Stimulated activated naive B cell treated with anti-CD40 and anti-IgM and Interleukin-4, amounts not matched to agents 10 μg/mL and 1 μg/mL and 100 μg/mL, for 72 hours (primary cell): ENCODE data around the gene FDCSP.
A peak's percentile ranks its signal among the peaks of the same experiment; 100 is the strongest.

Source experiments
- ATAC-seq, 2 donors: fragments of 150-1000 bp; cut with Tn5 transposase; replicated peaks; 2 replicates each; pipeline ENCODE4 v1.10.0; 2021; ENCODE audit warnings: moderate library complexity in 1 of 2
- DNase-seq: peaks from one replicate; pipeline ENCODE4 v3.0.0; 2021
- H3K27ac Mint-ChIP-seq: one replicate; pipeline ENCODE4 v1.8.0; 2022; ENCODE audit warnings: mild to moderate bottlenecking, mixed read lengths
- H3K27me3 Mint-ChIP-seq, 2 donors: one replicate each; pipeline ENCODE4 v1.8.0; 2022; ENCODE audit warnings: mixed read lengths in 2 of 2
- H3K36me3 Mint-ChIP-seq, 2 donors: one replicate each; pipeline ENCODE4 v1.8.0; 2022; ENCODE audit warnings: mixed read lengths in 2 of 2, mild to moderate bottlenecking in 1 of 2
- H3K4me1 Mint-ChIP-seq, 2 donors: one replicate each; pipeline ENCODE4 v1.8.0; 2022; ENCODE audit warnings: mixed read lengths in 2 of 2, mild to moderate bottlenecking in 1 of 2
- H3K4me3 Mint-ChIP-seq, 2 donors: one replicate each; pipeline ENCODE4 v1.8.0; 2022; ENCODE audit warnings: mild to moderate bottlenecking in 2 of 2, mixed read lengths in 2 of 2, moderate library complexity in 1 of 2
- H3K9me3 Mint-ChIP-seq, 2 donors: one replicate each; pipeline ENCODE4 v1.8.0; 2022; ENCODE audit warnings: mixed read lengths in 2 of 2, mild to moderate bottlenecking in 1 of 2

The FDCSP gene

GRCh38 chr4:70225824-70226223 lies at the start of gene FDCSP:
Gene FDCSP (plus strand): TSS chr4:70226124. CDS start chr4:70231195, 5,071 bp downstream.
- Mint-ChIP-seq H3K4me3 (no peak within 1 kb of the TSS), H3K27ac (no peak within 1 kb of the TSS), H3K4me1 (no peaks in the 10 kb centered on the region), H3K27me3 (no peaks in the 10 kb centered on the region), H3K9me3 (no peaks in the 10 kb centered on the region), H3K36me3 (no peaks in the 10 kb centered on the region)
- ATAC-seq (no peak), DNase-seq (no peak)

- Mint-ChIP-seq H3K36me3 (no peaks in the 10 kb centered on the region), H3K4me3 (no peak overlapping the region), H3K27me3 (no peaks in the 10 kb centered on the region), H3K4me1 (no peaks in the 10 kb centered on the region), H3K27ac (no peak overlapping the region), H3K9me3 (no peaks in the 10 kb centered on the region)
- DNase-seq: no peak
- no peak for ATAC-seq
These were observed 48.8 kb upstream of the FDCSP start for GRCh38 chr4:70177090-70177489.

- Mint-ChIP-seq H3K36me3 (no peaks in the 10 kb centered on the region), H3K9me3 (no peaks in the 10 kb centered on the region), H3K4me3 (no peak overlapping the region), H3K27me3 (no peaks in the 10 kb centered on the region), H3K4me1 (no peaks in the 10 kb centered on the region), H3K27ac (no peak overlapping the region)
- DNase-seq: no peak
- no peak for ATAC-seq
These were observed 47.8 kb upstream of the FDCSP start for GRCh38 chr4:70178075-70178660.

GRCh38 chr4:70179811-70180210 lies 46.1 kb upstream of the FDCSP start:
- Mint-ChIP-seq H3K9me3 (no peaks in the 10 kb centered on the region), H3K27ac (no peak overlapping the region), H3K36me3 (no peaks in the 10 kb centered on the region), H3K27me3 (no peaks in the 10 kb centered on the region), H3K4me1 (no peaks in the 10 kb centered on the region), H3K4me3 (no peak overlapping the region)
- no peak for DNase-seq
- ATAC-seq: no peak

GRCh38 chr4:70181864-70182263 lies 44.1 kb upstream of the FDCSP start:
- H3K27ac Mint-ChIP-seq: no peak overlapping the region
- no peaks in the 10 kb centered on the region for H3K9me3 Mint-ChIP-seq
- ATAC-seq (no peak), DNase-seq (no peak)
- no peaks in the 10 kb centered on the region for H3K36me3 Mint-ChIP-seq
- no peak overlapping the region for H3K4me3 Mint-ChIP-seq
- no peaks in the 10 kb centered on the region for H3K27me3 Mint-ChIP-seq
- no peaks in the 10 kb centered on the region for H3K4me1 Mint-ChIP-seq

GRCh38 chr4:70182517-70183167 lies 43.3 kb upstream of the FDCSP start:
- Mint-ChIP-seq H3K36me3 (no peaks in the 10 kb centered on the region), H3K4me1 (no peaks in the 10 kb centered on the region), H3K4me3 (no peak overlapping the region), H3K27ac (no peak overlapping the region), H3K27me3 (no peaks in the 10 kb centered on the region), H3K9me3 (no peaks in the 10 kb centered on the region)
- ATAC-seq (no peak), DNase-seq (no peak)

GRCh38 chr4:70183168-70183939 lies 42.6 kb upstream of the FDCSP start:
- Mint-ChIP-seq H3K27ac (no peak overlapping the region), H3K27me3 (no peaks in the 10 kb centered on the region), H3K36me3 (no peaks in the 10 kb centered on the region), H3K4me3 (no peak overlapping the region), H3K4me1 (no peaks in the 10 kb centered on the region), H3K9me3 (no peaks in the 10 kb centered on the region)
- DNase-seq: no peak
- peak; percentile 62 to 64 for ATAC-seq

- no peak overlapping the region for H3K27ac Mint-ChIP-seq
- no peaks in the 10 kb centered on the region for H3K27me3 Mint-ChIP-seq
- H3K9me3 Mint-ChIP-seq: no peaks in the 10 kb centered on the region
- no peak for DNase-seq
- H3K4me1 Mint-ChIP-seq: no peaks in the 10 kb centered on the region
- H3K36me3 Mint-ChIP-seq: no peaks in the 10 kb centered on the region
- no peak for ATAC-seq
- H3K4me3 Mint-ChIP-seq: no peak overlapping the region
These were observed 42.0 kb upstream of the FDCSP start for GRCh38 chr4:70183940-70184246.

- Mint-ChIP-seq H3K9me3 (peaks cover 0 to 3% of the 10 kb centered on the region in 2 donors), H3K36me3 (no peaks in the 10 kb centered on the region), H3K27me3 (no peaks in the 10 kb centered on the region), H3K4me3 (no peak overlapping the region), H3K4me1 (no peaks in the 10 kb centered on the region), H3K27ac (no peak overlapping the region)
- ATAC-seq (no peak), DNase-seq (no peak)
These were observed 38.7 kb upstream of the FDCSP start for GRCh38 chr4:70187216-70187615.

- Mint-ChIP-seq H3K4me3 (no peak overlapping the region), H3K27me3 (no peaks in the 10 kb centered on the region), H3K36me3 (no peaks in the 10 kb centered on the region), H3K9me3 (peaks cover 0 to 3% of the 10 kb centered on the region in 2 donors), H3K27ac (no peak overlapping the region), H3K4me1 (no peaks in the 10 kb centered on the region)
- ATAC-seq (no peak), DNase-seq (no peak)
These were observed 35.3 kb upstream of the FDCSP start for GRCh38 chr4:70190579-70190978.

- H3K9me3 Mint-ChIP-seq: peaks cover 0 to 3% of the 10 kb centered on the region in 2 donors
- H3K4me3 Mint-ChIP-seq: no peak overlapping the region
- no peaks in the 10 kb centered on the region for H3K27me3 Mint-ChIP-seq
- DNase-seq: no peak
- H3K4me1 Mint-ChIP-seq: no peaks in the 10 kb centered on the region
- H3K27ac Mint-ChIP-seq: no peak overlapping the region
- H3K36me3 Mint-ChIP-seq: no peaks in the 10 kb centered on the region
- no peak for ATAC-seq
These were observed 34.3 kb upstream of the FDCSP start for GRCh38 chr4:70191647-70192046.

GRCh38 chr4:70192895-70193294 lies 33.0 kb upstream of the FDCSP start:
- no peaks in the 10 kb centered on the region for H3K36me3 Mint-ChIP-seq
- ATAC-seq (no peak), DNase-seq (no peak)
- H3K9me3 Mint-ChIP-seq: peaks cover 0 to 3% of the 10 kb centered on the region in 2 donors
- no peaks in the 10 kb centered on the region for H3K27me3 Mint-ChIP-seq
- no peaks in the 10 kb centered on the region for H3K4me1 Mint-ChIP-seq
- H3K4me3 Mint-ChIP-seq: no peak overlapping the region
- no peak overlapping the region for H3K27ac Mint-ChIP-seq

GRCh38 chr4:70195425-70195824 lies 30.5 kb upstream of the FDCSP start, which contains the start of gene ODAM:
Gene ODAM (plus strand): TSS chr4:70195725. CDS start chr4:70196544, 819 bp downstream.
- H3K9me3 Mint-ChIP-seq: peaks cover 0 to 3% of the 10 kb centered on the region in 2 donors
- DNase-seq (no peak), ATAC-seq (no peak)
- no peaks in the 10 kb centered on the region for H3K4me1 Mint-ChIP-seq
- H3K27ac Mint-ChIP-seq: no peak within 1 kb of the TSS
- H3K36me3 Mint-ChIP-seq: no peaks in the 10 kb centered on the region
- no peaks in the 10 kb centered on the region for H3K27me3 Mint-ChIP-seq
- H3K4me3 Mint-ChIP-seq: no peak within 1 kb of the TSS

GRCh38 chr4:70196857-70197256 lies 29.1 kb upstream of the FDCSP start:
- ATAC-seq: no peak
- H3K4me3 Mint-ChIP-seq: no peak overlapping the region
- no peaks in the 10 kb centered on the region for H3K4me1 Mint-ChIP-seq

GRCh38 chr4:70197842-70198241 lies 28.1 kb upstream of the FDCSP start:
- H3K27me3 Mint-ChIP-seq: no peaks in the 10 kb centered on the region
- no peak for ATAC-seq

More at GRCh38 chr4:70196857-70197256, 29.1 kb upstream of the FDCSP start:
- H3K36me3 Mint-ChIP-seq: no peaks in the 10 kb centered on the region
- H3K27ac Mint-ChIP-seq: no peak overlapping the region
- H3K27me3 Mint-ChIP-seq: no peaks in the 10 kb centered on the region
- no peak for DNase-seq
- H3K9me3 Mint-ChIP-seq: no peaks in the 10 kb centered on the region

More at GRCh38 chr4:70197842-70198241, 28.1 kb upstream of the FDCSP start:
- Mint-ChIP-seq H3K9me3 (no peaks in the 10 kb centered on the region), H3K4me1 (no peaks in the 10 kb centered on the region), H3K4me3 (no peak overlapping the region), H3K27ac (no peak overlapping the region), H3K36me3 (no peaks in the 10 kb centered on the region)
- DNase-seq: no peak
